ENCODE results near the gene OR52K2.

OR52K2 gene

DNA sequence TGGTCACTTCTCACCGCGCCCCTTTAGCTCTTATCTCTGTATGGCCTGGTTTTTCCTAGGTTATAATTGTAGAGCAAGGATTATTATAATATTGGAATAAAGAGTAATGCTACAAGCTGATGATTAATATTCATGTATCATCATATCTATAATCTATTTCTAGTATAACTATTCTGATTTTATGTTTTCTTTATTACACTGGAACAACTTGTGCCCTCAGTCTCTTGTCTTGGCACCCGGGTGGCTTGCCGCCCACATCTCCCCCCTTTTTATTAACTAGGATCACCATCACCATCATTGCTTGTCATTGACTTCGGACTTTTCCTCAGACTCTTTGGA is 44.4 kb downstream of the OR52K2 start:
- Mint-ChIP-seq H3K27ac (no peak overlapping the region), H3K27me3 (peaks cover 11% of the 10 kb centered on the region), H3K4me1 (ENCODE audit: low read depth) (peaks cover 12% of the 10 kb centered on the region), H3K9me3 (peaks cover 17% of the 10 kb centered on the region), H3K4me3 (no peak overlapping the region), H3K36me3 (ENCODE audit: low read depth) (no peaks in the 10 kb centered on the region)
- intact Hi-C loops (cut with micrococcal nuclease) = loop anchor here (1.0 to 5.0 kb wide), 2 partner anchors 101 to 306 kb away; partner anchors contain the start of gene TRIM21

DNA sequence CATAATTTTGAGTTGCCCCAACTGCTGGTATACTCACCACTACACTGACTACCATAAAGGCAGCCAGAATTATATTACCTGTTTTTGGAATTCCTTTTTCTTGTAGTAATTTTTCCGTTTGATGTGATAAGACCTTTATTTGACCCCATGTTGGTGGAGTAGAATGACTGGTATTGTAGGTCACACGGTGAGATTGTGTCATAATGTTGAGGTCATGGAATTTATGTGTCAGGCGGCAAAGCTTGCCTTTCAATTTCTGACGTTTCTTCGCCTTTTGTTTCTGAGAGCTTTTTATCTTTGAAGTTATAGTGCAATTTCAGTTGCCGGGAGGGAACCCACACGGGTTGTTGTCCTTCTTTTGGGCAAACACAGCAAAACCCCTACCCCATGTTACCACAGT is 46.4 kb downstream of the OR52K2 start:
- Mint-ChIP-seq H3K4me3 (no peak overlapping the region), H3K36me3 (ENCODE audit: low read depth) (no peaks in the 10 kb centered on the region), H3K4me1 (ENCODE audit: low read depth) (peaks cover 12% of the 10 kb centered on the region), H3K9me3 (peaks cover 7% of the 10 kb centered on the region), H3K27me3 (peaks cover 11% of the 10 kb centered on the region), H3K27ac (no peak overlapping the region)
- intact Hi-C loops (cut with micrococcal nuclease) = loop anchor here (2.0 kb wide), 1 partner anchor 43 kb away; no protein-coding TSS in a partner anchor

DNA sequence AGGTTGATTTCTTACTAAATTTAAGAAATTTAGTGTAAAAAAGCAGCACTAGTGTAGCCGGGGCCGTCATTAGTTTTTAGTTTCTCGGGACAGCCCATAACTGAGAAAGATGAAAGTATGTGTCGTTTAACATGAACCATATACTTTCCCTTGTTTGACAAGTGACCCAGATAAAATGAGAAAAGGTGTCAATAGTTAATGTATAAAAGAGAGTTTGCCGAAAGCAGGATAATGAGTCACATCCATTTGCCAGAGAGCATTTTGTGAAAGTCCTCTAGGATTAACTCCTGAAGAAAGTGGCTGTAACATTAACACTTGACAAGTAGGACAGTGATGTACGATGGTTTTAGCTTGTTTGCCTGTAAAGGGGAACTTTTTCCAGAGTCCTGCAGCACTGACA is 46.9 kb downstream of the OR52K2 start:
- H3K4me1 Mint-ChIP-seq (ENCODE audit: low read depth) = peaks cover 12% of the 10 kb centered on the region
- intact Hi-C loops (cut with micrococcal nuclease) = loop anchor here (2.0 kb wide), 1 partner anchor 43 kb away; no protein-coding TSS in a partner anchor
- H3K27ac Mint-ChIP-seq = no peak overlapping the region
- peaks cover 11% of the 10 kb centered on the region for H3K27me3 Mint-ChIP-seq
- H3K4me3 Mint-ChIP-seq = no peak overlapping the region
- H3K9me3 Mint-ChIP-seq = peaks cover 7% of the 10 kb centered on the region
- H3K36me3 Mint-ChIP-seq (ENCODE audit: low read depth) = no peaks in the 10 kb centered on the region

DNA sequence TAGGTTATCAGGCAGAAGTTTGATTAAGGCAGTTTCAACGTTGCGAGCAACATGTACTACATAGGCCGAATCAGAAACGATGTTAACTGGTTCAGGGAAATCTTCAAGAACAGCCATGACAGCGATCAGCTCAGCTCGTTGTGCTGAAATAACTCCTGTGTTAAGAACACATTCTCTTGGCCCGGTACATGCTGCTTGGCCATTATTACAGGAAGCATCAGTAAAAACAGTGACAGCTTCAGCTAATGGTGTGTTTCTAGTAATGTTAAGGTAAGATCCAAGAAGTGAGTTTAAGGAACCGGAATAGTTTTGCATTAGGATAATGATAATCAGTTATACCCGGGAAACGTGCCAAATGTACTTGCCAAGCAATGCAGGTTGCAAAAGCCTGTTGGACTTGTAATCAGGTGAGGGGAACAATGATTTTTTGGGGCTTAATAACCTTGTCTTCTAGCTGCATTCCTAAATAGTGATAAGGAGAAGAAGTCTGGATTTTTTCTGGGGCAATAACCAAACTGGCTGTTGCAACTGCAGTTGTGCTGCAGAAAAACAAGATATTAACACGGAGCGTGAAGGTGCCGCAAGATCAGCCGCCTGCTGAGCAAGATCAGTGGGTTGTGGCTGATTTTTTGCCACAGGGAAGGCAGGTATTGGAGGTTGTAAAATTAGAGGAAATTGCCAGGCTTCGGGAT is 47.6 kb downstream of the OR52K2 start:
- intact Hi-C loops (cut with micrococcal nuclease) = no loop called here
- H3K4me1 Mint-ChIP-seq (ENCODE audit: low read depth) = peaks cover 12% of the 10 kb centered on the region
- H3K27me3 Mint-ChIP-seq = peaks cover 11% of the 10 kb centered on the region
- no peaks in the 10 kb centered on the region for H3K36me3 Mint-ChIP-seq (ENCODE audit: low read depth)
- H3K27ac Mint-ChIP-seq = no peak overlapping the region
- H3K9me3 Mint-ChIP-seq = peaks cover 2% of the 10 kb centered on the region
- no peak overlapping the region for H3K4me3 Mint-ChIP-seq
